ENCODE measurements around the gene PCBP3. TPM values are rescaled to one million over a fixed set of nuclear protein-coding genes. Genes with fewer than 3 reads are reported as not detected.

PCBP3 gene
- total RNA-seq, 1 experiment from 2014 or later = 10.9 TPM

DNA sequence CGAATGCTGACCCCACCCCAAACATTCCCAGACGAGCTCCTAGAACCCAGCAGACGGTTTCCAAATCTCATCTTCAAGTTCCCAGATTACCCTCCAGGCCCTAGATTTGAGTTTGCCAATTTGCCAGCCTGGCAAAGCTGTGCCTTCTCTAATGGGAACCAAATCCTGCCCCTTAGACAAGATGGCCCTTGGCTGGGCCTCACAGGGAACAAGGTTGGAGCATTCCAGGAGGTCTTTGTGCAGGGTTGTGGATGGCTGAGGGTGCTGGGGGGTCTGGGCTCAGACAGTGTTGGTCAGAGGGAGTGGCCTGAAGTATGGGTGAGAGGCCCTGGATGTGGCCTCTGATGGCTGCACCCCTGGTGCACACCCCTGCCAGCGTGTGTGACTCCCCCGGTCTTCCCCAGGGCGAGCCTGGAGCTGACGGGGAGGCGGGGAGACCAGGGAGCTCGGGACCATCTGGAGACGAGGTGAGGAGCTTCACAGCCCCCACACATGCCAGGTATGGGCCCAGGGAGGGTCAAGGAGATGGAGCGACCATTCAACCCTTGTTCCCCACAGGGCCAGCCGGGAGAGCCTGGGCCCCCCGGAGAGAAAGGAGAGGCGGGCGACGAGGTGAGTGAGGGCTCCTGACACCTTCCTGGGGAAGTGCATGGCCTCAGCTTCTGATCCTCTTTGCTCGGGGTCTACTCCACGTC, 348.2 kb downstream of the PCBP3 start:
- Histone ChIP-seq H3K4me2 (ENCODE audit: insufficient read depth, insufficient read length, low read length) (no peak overlapping the region), H3K14ac (ENCODE audit: insufficient read depth, low read length) (no peak overlapping the region), H2BK120ac (ENCODE audit: low read depth, low read length, poor library complexity, severe bottlenecking) (no peak overlapping the region), H3K56ac (ENCODE audit: insufficient read length, low read depth, low read length) (no peak overlapping the region), H4K91ac (ENCODE audit: insufficient read length, low read depth, low read length) (no peak overlapping the region), H2BK12ac (ENCODE audit: insufficient read length, low read depth, low read length) (no peak overlapping the region), H2BK5ac (ENCODE audit: insufficient read length, low read length) (no peak overlapping the region), H3K9me3 (ENCODE audit: control insufficient read depth, low read depth, low read length) (no peaks in the 10 kb centered on the region), H4K20me1 (ENCODE audit: control insufficient read depth, insufficient read depth, insufficient read length) (peaks cover 4% of the 10 kb centered on the region), H3K79me1 (ENCODE audit: insufficient read depth, low read depth, low read length, poor library complexity, severe bottlenecking) (no peaks in the 10 kb centered on the region), H3T11ph (ENCODE audit: low read length) (no peak overlapping the region), H4K8ac (replicated peaks; ENCODE audit: insufficient read length, low read depth, low read length) (no peak overlapping the region), H4K5ac (ENCODE audit: insufficient read length, low read depth, low read length) (no peak overlapping the region), H3K79me2 (ENCODE audit: insufficient read depth, low read length) (no peaks in the 10 kb centered on the region), H3K27ac (ENCODE audit: insufficient read length, low read depth, low read length) (no peak overlapping the region), H3K4ac (ENCODE audit: low read depth, low read length) (no peak overlapping the region), H2AFZ (ENCODE audit: low read length) (no peak overlapping the region), H3K23ac (ENCODE audit: insufficient read length, low read depth, low read length) (no peak overlapping the region), H2BK20ac (ENCODE audit: low read depth, low read length, poor library complexity, severe bottlenecking) (no peak overlapping the region), H3K27me3 (ENCODE audit: insufficient read depth, low read length) (no peaks in the 10 kb centered on the region), H3K4me1 (ENCODE audit: insufficient read depth, low read length) (no peaks in the 10 kb centered on the region), H2BK15ac (ENCODE audit: low read depth, low read length) (no peak overlapping the region), H2AK5ac (ENCODE audit: insufficient read length, low read length) (no peak overlapping the region), H3K23me2 (ENCODE audit: insufficient read length, low read depth, low read length, poor library complexity, severe bottlenecking) (no peaks in the 10 kb centered on the region), H3K9ac (ENCODE audit: extremely low read depth, insufficient read length, low read length) (no peak overlapping the region), H3K18ac (ENCODE audit: insufficient read length, low read depth, low read length) (no peak overlapping the region)
- H3K27me3 Mint-ChIP-seq (ENCODE audit: low read depth) = no peaks in the 10 kb centered on the region
- DNase-seq = no peak
- TF ChIP-seq, protein P1, sequence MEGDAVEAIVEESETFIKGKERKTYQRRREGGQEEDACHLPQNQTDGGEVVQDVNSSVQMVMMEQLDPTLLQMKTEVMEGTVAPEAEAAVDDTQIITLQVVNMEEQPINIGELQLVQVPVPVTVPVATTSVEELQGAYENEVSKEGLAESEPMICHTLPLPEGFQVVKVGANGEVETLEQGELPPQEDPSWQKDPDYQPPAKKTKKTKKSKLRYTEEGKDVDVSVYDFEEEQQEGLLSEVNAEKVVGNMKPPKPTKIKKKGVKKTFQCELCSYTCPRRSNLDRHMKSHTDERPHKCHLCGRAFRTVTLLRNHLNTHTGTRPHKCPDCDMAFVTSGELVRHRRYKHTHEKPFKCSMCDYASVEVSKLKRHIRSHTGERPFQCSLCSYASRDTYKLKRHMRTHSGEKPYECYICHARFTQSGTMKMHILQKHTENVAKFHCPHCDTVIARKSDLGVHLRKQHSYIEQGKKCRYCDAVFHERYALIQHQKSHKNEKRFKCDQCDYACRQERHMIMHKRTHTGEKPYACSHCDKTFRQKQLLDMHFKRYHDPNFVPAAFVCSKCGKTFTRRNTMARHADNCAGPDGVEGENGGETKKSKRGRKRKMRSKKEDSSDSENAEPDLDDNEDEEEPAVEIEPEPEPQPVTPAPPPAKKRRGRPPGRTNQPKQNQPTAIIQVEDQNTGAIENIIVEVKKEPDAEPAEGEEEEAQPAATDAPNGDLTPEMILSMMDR (conservative IDR thresholded peaks at IDR 0.05) = no peak
- no peak overlapping the region for H3K27ac Mint-ChIP-seq
- H3K4me1 Mint-ChIP-seq = no peaks in the 10 kb centered on the region
- no peaks in the 10 kb centered on the region for H3K9me3 Mint-ChIP-seq
- H3K36me3 Mint-ChIP-seq (ENCODE audit: insufficient read depth in 1 of 3, low read depth in 3 of 3) = peaks cover 8 to 29% (median 15%) of the 10 kb centered on the region in 3 experiments; a peak in 6 of 7 replicates
- no peak overlapping the region for H3K4me3 Mint-ChIP-seq
- no CpG with 5 or more reads among the region's 18 CpGs for WGBS (ENCODE audit: extremely low coverage, insufficient read length, low lambda C conversion rate)

Other genes starting within 250 kb of the PCBP3 start
- gene COL18A1, start 238.6 kb upstream of the PCBP3 start, total RNA-seq (2021) = 232 and 234 TPM in 2 replicates
- gene SLC19A1, start 101.3 kb upstream of the PCBP3 start, total RNA-seq (2021) = 31.4 and 32.4 TPM in 2 replicates